Sigmoid colon (tissue), 7 donors: ENCODE data around the gene DAAM2. TPM values are rescaled to one million over a fixed set of nuclear protein-coding genes. Genes with fewer than 3 reads are reported as not detected.

Experiments used
- DNase-seq: peaks from one replicate; pipeline ENCODE4 v3.0.0-alpha.2; 2019
- H3K27ac ChIP-seq, 4 donors: fragments of 200-600 bp; sonication (generic); one replicate each; pipeline ENCODE4 v1.5.1; 2016 to 2019; ENCODE audit warnings: mild to moderate bottlenecking in 1 of 4
- H3K27me3 ChIP-seq, 3 donors: fragments of 200-600 bp; sonication (generic); one replicate each; pipeline ENCODE4 v1.5.1; 2019; ENCODE audit warnings: mild to moderate bottlenecking in 1 of 3
- H3K36me3 ChIP-seq, 4 donors: fragments of 200-600 bp; sonication (generic); one replicate each; pipeline ENCODE4 v1.5.1; 2016 to 2019
- H3K4me1 ChIP-seq, 4 donors: fragments of 200-600 bp; sonication (generic); one replicate each; pipeline ENCODE4 v1.5.1; 2017 to 2019
- H3K4me3 ChIP-seq, 4 donors: fragments of 200-600 bp; sonication (generic); one replicate each; pipeline ENCODE4 v1.5.1; 2017 to 2019; ENCODE audit warnings: mild to moderate bottlenecking in 2 of 4, moderate library complexity in 1 of 4
- H3K9me3 ChIP-seq, 4 donors: fragments of 200-600 bp in 3 of 4; sonication (generic) in 3 of 4; one replicate each; pipeline versions ENCODE4 v1.5.1 to v1.6.1; 2013 to 2019
- EP300 ChIP-seq, 4 donors: sonication (generic); formaldehyde crosslinking; IDR thresholded peaks; one replicate each; pipeline ENCODE4 v1.6.1; 2017; ENCODE audit warnings: antibody characterized with exemption in 4 of 4
- POLR2A ChIP-seq, 2 donors: fragments of 450-650 bp; IDR thresholded peaks; one replicate each; pipeline ENCODE4 v1.6.1; 2016; ENCODE audit warnings: antibody characterized with exemption in 2 of 2, mild to moderate bottlenecking in 2 of 2, moderate library complexity in 2 of 2
- POLR2AphosphoS5 ChIP-seq, 4 donors: sonication (generic); formaldehyde crosslinking; IDR thresholded peaks; one replicate each; pipeline ENCODE4 v1.6.1; 2017; ENCODE audit warnings: antibody characterized with exemption in 4 of 4
- WGBS, 2 donors: extraction: QIAGEN DNeasy Blood & Tissue Kit; methylation state at CpG; one replicate each; pipeline ENCODE4 v1.1.7; 2013; 5-methylcytosine and 5-hydroxymethylcytosine counted together
- intact Hi-C: fragments of 100-400 bp; cut with DNase I; formaldehyde crosslinking; loops from one replicate; pipeline ENCODE4 v1.15.1; 2023
- polyA plus RNA-seq, 3 donors: library from polyadenylated mRNA; stranded (reverse); fragments of 200-250 nt; gene quantifications; one replicate each; pipeline ENCODE4 v1.2.3, GENCODE V29; 2013
- total RNA-seq, 4 donors: library from RNA; depleted of rRNA; stranded (reverse); fragments of >200 nt; gene quantifications; one replicate each; pipeline ENCODE4 v1.1.0, GENCODE V29; 2016
- TF ChIP-seq, protein P1 (sequence below), 4 experiments: fragments of 450-650 bp in 3 of 4; fragments of 200-600 bp in 1 of 4; IDR thresholded peaks; one replicate each; pipeline ENCODE4 v1.5.1; 2016 to 2019; ENCODE audit warnings: antibody characterized with exemption in 4 of 4, mild to moderate bottlenecking in 3 of 4, moderate library complexity in 2 of 4
- donor health status: healthy with polysubstance abuse.
- donor health status: Bipolar disorder and iron deficiency.
- donor health status: healthy.

The DAAM2 gene
- total and polyA plus RNA-seq, 7 donors: 4.2 to 53.2 (median 23.2) TPM

DNA sequence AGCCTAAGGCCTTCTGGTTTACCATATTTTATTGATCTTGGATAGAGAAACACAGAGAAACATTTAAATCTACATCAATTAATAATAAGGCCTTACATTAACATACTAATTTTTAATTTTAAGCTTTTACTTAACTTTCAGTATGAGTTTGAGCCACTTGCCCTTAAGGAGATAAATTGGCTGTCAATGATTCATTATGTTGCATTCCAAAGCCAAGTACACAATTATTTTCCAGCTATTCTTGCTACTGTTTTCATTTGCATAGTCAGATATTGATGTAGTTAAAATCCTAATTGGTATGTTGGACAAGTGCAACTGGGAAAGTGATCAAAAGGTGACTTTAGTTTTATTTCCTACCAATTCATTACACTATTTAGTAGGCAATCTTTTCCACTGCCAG lies 83.9 kb downstream of the DAAM2 start:
- intact Hi-C loops: no loop called here
- TF ChIP-seq POLR2AphosphoS5 (IDR thresholded peaks at IDR 0.05) (no peak), EP300 (IDR thresholded peaks at IDR 0.05) (no peak)
- TF ChIP-seq, protein P1, sequence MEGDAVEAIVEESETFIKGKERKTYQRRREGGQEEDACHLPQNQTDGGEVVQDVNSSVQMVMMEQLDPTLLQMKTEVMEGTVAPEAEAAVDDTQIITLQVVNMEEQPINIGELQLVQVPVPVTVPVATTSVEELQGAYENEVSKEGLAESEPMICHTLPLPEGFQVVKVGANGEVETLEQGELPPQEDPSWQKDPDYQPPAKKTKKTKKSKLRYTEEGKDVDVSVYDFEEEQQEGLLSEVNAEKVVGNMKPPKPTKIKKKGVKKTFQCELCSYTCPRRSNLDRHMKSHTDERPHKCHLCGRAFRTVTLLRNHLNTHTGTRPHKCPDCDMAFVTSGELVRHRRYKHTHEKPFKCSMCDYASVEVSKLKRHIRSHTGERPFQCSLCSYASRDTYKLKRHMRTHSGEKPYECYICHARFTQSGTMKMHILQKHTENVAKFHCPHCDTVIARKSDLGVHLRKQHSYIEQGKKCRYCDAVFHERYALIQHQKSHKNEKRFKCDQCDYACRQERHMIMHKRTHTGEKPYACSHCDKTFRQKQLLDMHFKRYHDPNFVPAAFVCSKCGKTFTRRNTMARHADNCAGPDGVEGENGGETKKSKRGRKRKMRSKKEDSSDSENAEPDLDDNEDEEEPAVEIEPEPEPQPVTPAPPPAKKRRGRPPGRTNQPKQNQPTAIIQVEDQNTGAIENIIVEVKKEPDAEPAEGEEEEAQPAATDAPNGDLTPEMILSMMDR (IDR thresholded peaks at IDR 0.05): no peak
- no peak for DNase-seq
- peaks cover 13 to 89% (median 44%) of the 10 kb centered on the region in 4 donors for H3K36me3 ChIP-seq
- no peak overlapping the region for H3K4me3 ChIP-seq
- H3K27me3 ChIP-seq: no peaks in the 10 kb centered on the region
- H3K9me3 ChIP-seq: no peaks in the 10 kb centered on the region
- H3K27ac ChIP-seq: no peak overlapping the region
- H3K4me1 ChIP-seq: no peaks in the 10 kb centered on the region

DNA sequence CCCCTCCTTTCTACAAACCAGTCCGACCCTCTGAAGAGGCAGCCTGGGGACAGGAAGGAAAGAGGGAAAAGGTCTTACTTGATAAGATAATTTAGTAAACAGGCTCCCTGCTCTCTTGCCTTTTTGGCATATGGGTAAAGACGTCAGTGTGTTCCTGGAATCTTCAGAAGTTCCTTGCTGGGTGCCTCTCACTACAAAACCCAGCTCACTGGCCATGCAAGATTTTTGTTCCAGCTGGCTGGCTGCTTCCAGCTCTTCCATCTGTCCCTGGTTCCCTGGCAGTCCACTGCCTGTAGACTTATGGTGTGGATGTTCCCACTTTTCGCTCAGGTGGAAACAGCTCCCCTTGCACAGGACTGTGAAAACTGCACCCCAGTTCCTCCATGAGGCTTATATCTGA lies 84.7 kb downstream of the DAAM2 start:
- Histone ChIP-seq H3K27ac (no peak overlapping the region), H3K4me3 (no peak overlapping the region), H3K4me1 (peaks cover 0 to 6% (median 5%) of the 10 kb centered on the region in 4 donors), H3K36me3 (peaks cover 13 to 82% (median 40%) of the 10 kb centered on the region in 4 donors), H3K9me3 (no peaks in the 10 kb centered on the region), H3K27me3 (no peaks in the 10 kb centered on the region)
- 79 to 87% methylated on average over 3 of the region's 3 CpGs for WGBS, 2 donors
- intact Hi-C loops: no loop called here
- no peak for DNase-seq
- TF ChIP-seq EP300 (IDR thresholded peaks at IDR 0.05) (no peak), POLR2A (IDR thresholded peaks at IDR 0.05) (no peak), POLR2AphosphoS5 (IDR thresholded peaks at IDR 0.05) (no peak)
- TF ChIP-seq, protein P1 (IDR thresholded peaks at IDR 0.05): no peak

DNA sequence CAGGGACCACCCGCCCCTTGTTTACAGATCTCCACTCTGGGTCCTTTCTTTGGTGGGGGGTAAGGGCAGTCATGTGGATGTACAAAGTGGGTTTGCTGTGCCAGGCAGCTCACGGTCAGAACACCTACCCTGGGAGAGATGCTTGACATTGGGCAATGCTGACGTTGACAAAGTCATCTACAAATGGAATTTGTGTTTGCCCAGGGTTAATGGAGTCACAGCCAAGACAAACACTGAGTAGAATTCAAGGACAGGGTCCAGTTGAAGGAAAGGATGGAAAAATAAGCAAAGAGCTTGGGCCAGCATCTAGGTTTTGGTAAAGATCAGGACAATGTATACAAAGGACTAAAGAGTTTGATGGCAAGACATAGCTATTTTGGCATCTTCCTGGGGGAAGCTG lies 87.4 kb downstream of the DAAM2 start:
- 65 to 80% methylated on average over 3 of the region's 3 CpGs for WGBS, 2 donors
- Histone ChIP-seq H3K27ac (peak overlapping the region in 1 of 4 donors; percentile 48), H3K9me3 (no peaks in the 10 kb centered on the region), H3K4me1 (peaks cover 0 to 18% (median 18%) of the 10 kb centered on the region in 4 donors), H3K4me3 (no peak overlapping the region), H3K36me3 (peaks cover 13 to 55% (median 28%) of the 10 kb centered on the region in 4 donors), H3K27me3 (no peaks in the 10 kb centered on the region)
- DNase-seq: no peak
- TF ChIP-seq POLR2AphosphoS5 (IDR thresholded peaks at IDR 0.05) (no peak), EP300 (IDR thresholded peaks at IDR 0.05) (no peak), POLR2A (IDR thresholded peaks at IDR 0.05) (no peak)
- TF ChIP-seq, protein P1 (IDR thresholded peaks at IDR 0.05): no peak
- intact Hi-C loops: no loop called here

DNA sequence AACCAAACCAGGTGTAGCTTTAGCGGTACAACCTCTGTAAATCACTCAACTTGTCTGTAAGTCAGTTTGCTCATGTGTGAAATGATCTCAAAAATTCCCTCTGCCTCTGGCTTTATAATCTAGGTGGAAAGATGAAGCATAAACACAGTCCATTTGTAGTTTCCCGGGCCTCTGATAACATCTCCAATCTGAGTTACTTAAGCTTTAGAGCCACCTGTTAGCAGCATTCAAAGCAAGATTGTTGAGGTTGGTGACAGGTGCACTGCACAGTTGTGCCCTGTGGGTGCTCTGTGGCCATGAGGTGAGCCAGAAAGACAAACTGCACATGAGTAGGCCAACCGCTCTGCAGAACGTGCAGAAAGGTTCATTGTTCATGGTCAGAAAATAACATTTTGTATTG lies 88.4 kb downstream of the DAAM2 start:
- 63 to 68% methylated on average over 4 of the region's 4 CpGs for WGBS, 2 donors
- H3K27ac ChIP-seq: peak overlapping the region in 1 of 4 donors; percentile 11

More for the DNA sequence above, 88.4 kb downstream of the DAAM2 start:
- TF ChIP-seq EP300 (IDR thresholded peaks at IDR 0.05) (no peak), POLR2AphosphoS5 (IDR thresholded peaks at IDR 0.05) (no peak), POLR2A (IDR thresholded peaks at IDR 0.05) (no peak)
- TF ChIP-seq, protein P1 (IDR thresholded peaks at IDR 0.05): no peak
- Histone ChIP-seq H3K27me3 (no peaks in the 10 kb centered on the region), H3K4me3 (no peak overlapping the region), H3K36me3 (peaks cover 9 to 45% (median 21%) of the 10 kb centered on the region in 4 donors), H3K9me3 (no peaks in the 10 kb centered on the region), H3K4me1 (peaks cover 0 to 18% (median 18%) of the 10 kb centered on the region in 4 donors)
- DNase-seq: peak; percentile 6
- intact Hi-C loops: no loop called here
